ENCODE data around the gene AGPAT3.

The AGPAT3 gene

GRCh38 chr21:43991447-43991991 lies 126.5 kb downstream of the AGPAT3 start:
- FAIRE-seq = no peak
- no peak for DNase-seq (ENCODE audit: insufficient read length, low spot score)
- no peak for TF ChIP-seq POLR2A (IDR thresholded peaks at IDR 0.05; ENCODE audit: low read depth, low read length)

GRCh38 chr21:43992121-43992520 lies 127.1 kb downstream of the AGPAT3 start:
- no peak for FAIRE-seq
- DNase-seq (ENCODE audit: insufficient read length, low spot score) = no peak
- no peak for TF ChIP-seq POLR2A (IDR thresholded peaks at IDR 0.05; ENCODE audit: low read depth, low read length)

GRCh38 chr21:43993420-43993934 lies 128.5 kb downstream of the AGPAT3 start:
- TF ChIP-seq POLR2A (IDR thresholded peaks at IDR 0.05; ENCODE audit: low read depth, low read length) = no peak
- FAIRE-seq (no peak), DNase-seq (ENCODE audit: insufficient read length, low spot score) (no peak)

- FAIRE-seq = no peak
- no peak for DNase-seq (ENCODE audit: insufficient read length, low spot score)
- no peak for TF ChIP-seq POLR2A (IDR thresholded peaks at IDR 0.05; ENCODE audit: low read depth, low read length)
These were observed 129.1 kb downstream of the AGPAT3 start for GRCh38 chr21:43994085-43994484.

GRCh38 chr21:43994646-43995045 lies 129.6 kb downstream of the AGPAT3 start:
- no peak for FAIRE-seq
- no peak for TF ChIP-seq POLR2A (IDR thresholded peaks at IDR 0.05; ENCODE audit: low read depth, low read length)
- no peak for DNase-seq (ENCODE audit: insufficient read length, low spot score)

- FAIRE-seq (no peak), DNase-seq (ENCODE audit: insufficient read length, low spot score) (no peak)
- TF ChIP-seq POLR2A (IDR thresholded peaks at IDR 0.05; ENCODE audit: low read depth, low read length) = no peak
These were observed 130.6 kb downstream of the AGPAT3 start for GRCh38 chr21:43995521-43996105.

GRCh38 chr21:43997766-43998742 lies 133.0 kb downstream of the AGPAT3 start:
- FAIRE-seq (no peak), DNase-seq (ENCODE audit: insufficient read length, low spot score) (no peak)
- no peak for TF ChIP-seq POLR2A (IDR thresholded peaks at IDR 0.05; ENCODE audit: low read depth, low read length)

GRCh38 chr21:44000360-44000759 lies 135.3 kb downstream of the AGPAT3 start:
- FAIRE-seq (no peak), DNase-seq (ENCODE audit: insufficient read length, low spot score) (no peak)
- no peak for TF ChIP-seq POLR2A (IDR thresholded peaks at IDR 0.05; ENCODE audit: low read depth, low read length)

GRCh38 chr21:44002511-44002910 lies 137.5 kb downstream of the AGPAT3 start:
- DNase-seq (ENCODE audit: insufficient read length, low spot score) = no peak
- FAIRE-seq = no peak
- no peak for TF ChIP-seq POLR2A (IDR thresholded peaks at IDR 0.05; ENCODE audit: low read depth, low read length)

- TF ChIP-seq POLR2A (IDR thresholded peaks at IDR 0.05; ENCODE audit: low read depth, low read length) = no peak
- FAIRE-seq (no peak), DNase-seq (ENCODE audit: insufficient read length, low spot score) (no peak)
These were observed 138.4 kb downstream of the AGPAT3 start for GRCh38 chr21:44003307-44003966.

GRCh38 chr21:44005071-44005470 lies 140.0 kb downstream of the AGPAT3 start:
- FAIRE-seq = no peak
- no peak for DNase-seq (ENCODE audit: insufficient read length, low spot score)
- no peak for TF ChIP-seq POLR2A (IDR thresholded peaks at IDR 0.05; ENCODE audit: low read depth, low read length)

- no peak for FAIRE-seq
- no peak for DNase-seq (ENCODE audit: insufficient read length, low spot score)
- no peak for TF ChIP-seq POLR2A (IDR thresholded peaks at IDR 0.05; ENCODE audit: low read depth, low read length)
These were observed 140.6 kb downstream of the AGPAT3 start for GRCh38 chr21:44005593-44005992.

- DNase-seq (ENCODE audit: insufficient read length, low spot score) = peak; percentile 97
- peak; percentile 80 for FAIRE-seq
- peak; percentile 40; the same call in 1 of the 2 replicates for TF ChIP-seq POLR2A (IDR thresholded peaks at IDR 0.05; ENCODE audit: low read depth, low read length)
These were observed 141.1 kb downstream of the AGPAT3 start for GRCh38 chr21:44006017-44006619.

Measured in H54 (cell line).